LNCaP clone FGC (cell line): ENCODE data around the gene NMRK2.

Source experiments
- DNase-seq: peaks from one replicate; pipeline ENCODE4 v3.0.0-alpha.2; 2011; ENCODE audit warnings: low read depth
- H3K4me3 ChIP-seq: 2 replicates; pipeline ENCODE4 v1.5.1; 2011; ENCODE audit warnings: mild to moderate bottlenecking, low read depth, low read length, control low read depth
- CTCF ChIP-seq: IDR thresholded peaks from 2 replicates; pipeline ENCODE4 v1.5.1; 2012; ENCODE audit warnings: mild to moderate bottlenecking; ENCODE audit not compliant: control insufficient read depth, insufficient read depth; ENCODE audit errors: extremely low read depth

NMRK2 gene

DNA sequence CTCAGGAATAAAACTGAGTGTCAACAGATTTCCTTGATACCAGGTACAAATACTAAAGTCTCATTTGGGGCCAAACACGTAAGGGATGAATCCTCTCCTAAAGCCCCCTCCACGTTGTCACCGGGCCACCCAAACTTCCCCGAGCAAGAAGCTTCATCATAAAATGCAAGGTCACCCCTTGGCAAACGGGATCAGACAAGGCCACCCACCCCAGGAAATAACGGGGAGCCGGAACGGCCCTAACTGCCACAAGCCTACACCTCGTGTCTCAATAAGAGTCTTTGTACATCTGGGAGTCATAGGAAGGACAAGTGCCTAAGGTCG lies 51.7 kb downstream of the NMRK2 start:
- TF ChIP-seq CTCF: no peak

DNA sequence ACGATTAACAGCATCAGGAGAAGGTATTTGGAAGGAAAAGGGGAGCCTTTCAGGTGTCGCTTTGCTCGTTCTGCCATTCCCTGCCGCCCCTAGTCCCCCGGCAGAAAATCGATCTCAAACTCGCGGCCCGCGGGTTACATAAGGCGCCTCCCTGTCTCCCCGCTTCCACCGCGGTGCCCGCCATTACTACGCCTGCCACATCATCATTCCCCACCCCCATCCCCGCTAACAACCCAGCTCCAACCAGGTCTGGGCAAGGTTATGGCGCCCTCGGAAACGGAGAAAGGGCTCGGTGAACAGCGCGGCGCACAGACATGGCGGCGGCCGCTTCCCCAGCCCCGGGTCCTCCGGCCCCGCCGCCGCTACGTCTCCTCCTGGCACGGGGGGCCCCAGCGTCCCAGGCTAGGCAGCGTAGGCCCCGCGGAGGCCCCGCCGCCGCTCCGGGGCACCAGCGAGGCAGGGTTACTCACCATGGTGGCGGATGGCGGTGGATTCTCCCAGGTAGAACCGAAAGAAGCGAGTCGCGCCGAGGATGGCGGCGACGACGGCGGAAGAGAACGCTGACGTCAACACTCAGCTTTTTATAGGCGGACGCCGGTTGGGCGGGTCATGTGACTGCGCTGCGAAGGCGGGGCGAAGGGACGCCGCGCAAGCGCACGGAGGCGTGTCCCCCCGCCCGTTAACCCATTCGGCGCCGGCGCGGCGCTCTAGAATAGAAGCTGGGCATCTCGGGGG lies 52.2 kb downstream of the NMRK2 start, which contains the start of gene EEF2:
Gene EEF2 (minus strand): TSS at position 556 of the 735 bp plus-strand sequence. CDS start 83 bp downstream, at position 473.
- DNase-seq: no peak
- H3K4me3 ChIP-seq: peak within 1 kb of the TSS; percentile 82
- TF ChIP-seq CTCF: no peak

More for the DNA sequence above, 51.7 kb downstream of the NMRK2 start:
- DNase-seq: no peak
- H3K4me3 ChIP-seq: peak overlapping the region; percentile 82

DNA sequence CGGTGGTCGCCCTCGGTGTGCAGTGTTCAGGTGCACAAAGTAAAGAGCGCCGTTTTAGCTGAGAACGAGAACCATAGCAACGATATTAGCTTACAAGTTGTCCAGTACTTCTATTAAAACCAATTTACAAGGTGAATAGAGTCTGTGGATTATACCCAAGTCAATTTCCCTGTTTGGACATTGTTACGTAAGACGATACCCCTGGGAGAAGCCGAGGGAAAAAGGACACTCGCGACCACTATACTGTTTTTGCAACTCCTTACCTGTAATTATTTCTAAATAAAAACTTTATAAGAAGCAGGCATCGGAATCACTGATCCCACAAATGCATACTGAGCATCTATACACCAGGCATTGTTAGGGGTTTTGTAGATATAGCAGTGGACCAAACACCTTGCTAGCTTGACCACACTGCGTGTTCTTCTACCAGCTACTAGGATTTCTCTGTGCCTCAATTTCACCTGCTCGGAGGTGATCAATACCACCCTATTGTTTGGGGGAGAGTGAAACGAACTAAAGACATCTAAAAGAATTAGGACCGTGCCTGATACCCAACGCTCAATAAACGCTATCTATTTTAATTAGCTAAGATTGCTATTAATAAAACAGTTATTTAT lies 52.9 kb downstream of the NMRK2 start:
- no peak for DNase-seq
- H3K4me3 ChIP-seq: peak overlapping the region; percentile 82
- no peak for TF ChIP-seq CTCF

DNA sequence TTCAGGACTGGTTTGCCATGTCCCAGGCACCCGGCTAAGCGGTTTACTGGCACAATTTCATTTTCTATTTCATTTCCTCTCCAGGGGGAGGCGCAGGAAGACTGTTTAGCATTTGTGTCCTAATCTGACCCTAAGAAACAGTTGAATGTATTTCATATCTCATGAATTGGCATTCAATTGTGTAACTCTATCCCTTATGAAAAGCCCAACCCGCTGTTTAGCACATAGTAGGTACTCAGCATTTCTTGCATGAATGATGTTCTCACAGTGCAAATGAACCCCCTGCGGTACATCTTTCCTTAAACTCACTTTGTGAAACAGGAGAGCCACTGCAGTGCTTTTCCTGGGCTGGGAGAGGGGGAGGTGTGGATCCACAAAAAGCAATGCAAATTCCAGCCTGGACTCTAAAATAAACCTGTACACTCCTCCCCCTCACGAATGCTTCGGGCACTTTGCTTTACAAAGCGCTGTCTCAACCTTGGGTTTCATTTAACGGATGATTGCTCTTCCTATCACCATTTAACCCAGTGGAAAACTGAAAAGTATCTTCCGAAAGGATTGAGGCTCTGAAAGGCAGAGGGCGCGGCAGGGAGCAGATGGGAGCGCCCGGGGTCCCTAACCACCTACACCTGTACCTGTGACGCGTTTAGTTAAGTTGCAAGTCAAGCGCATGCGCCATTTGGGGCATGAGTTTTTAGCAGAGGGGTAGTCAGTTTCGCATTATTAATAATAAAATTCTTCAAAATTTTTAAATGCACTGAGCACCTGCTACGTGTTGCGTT lies 53.6 kb downstream of the NMRK2 start:
- DNase-seq: peak; percentile 79
- peak overlapping the region; percentile 82 for H3K4me3 ChIP-seq
- peak; percentile 72 for TF ChIP-seq CTCF

DNA sequence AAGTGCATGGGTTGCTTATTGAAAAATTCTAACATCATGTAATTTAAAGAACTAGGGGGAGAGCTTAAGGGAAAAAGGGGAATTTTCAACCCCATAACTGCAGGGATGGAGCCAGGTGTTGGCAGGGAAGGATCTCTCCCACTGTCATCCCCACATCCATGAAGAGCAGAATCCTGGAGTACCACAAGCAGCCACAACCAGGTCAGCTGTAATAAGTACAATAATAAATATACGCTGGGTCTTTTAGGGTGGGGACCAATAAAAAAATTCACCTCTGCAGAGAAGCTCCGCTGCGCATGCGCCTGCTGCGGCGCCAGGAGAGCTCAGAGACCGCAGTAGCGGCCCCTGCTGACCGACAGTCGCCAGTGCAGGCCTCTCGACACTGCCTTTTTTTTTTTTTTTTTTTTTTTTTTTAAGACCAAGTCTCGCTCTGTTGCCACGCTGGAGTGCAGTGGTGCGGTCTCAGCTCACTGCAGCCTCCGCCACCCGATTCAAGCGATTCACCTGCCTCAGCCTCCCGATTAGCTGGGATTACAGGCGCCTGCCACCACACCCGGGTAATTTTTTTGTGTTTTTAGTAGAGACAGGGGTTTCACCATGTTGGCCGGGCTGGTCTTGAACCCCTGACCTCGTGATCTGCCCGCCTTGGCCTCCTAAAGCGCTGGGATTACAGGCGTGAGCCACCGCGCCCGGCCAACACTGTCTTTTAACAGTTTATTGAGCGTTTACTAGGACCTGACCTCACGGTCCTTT lies 54.9 kb downstream of the NMRK2 start:
- DNase-seq: no peak
- H3K4me3 ChIP-seq: peak overlapping the region; percentile 82
- TF ChIP-seq CTCF: peak; percentile 74

GRCh38 chr19:3990815-3991117 lies 57.9 kb downstream of the NMRK2 start:
- no peak for TF ChIP-seq CTCF
- H3K4me3 ChIP-seq: no peak overlapping the region
- no peak for DNase-seq
